MM.1S (cell line): ENCODE results near the gene MRPL23.

ENCODE experiments used
- DNase-seq: peaks from one replicate; pipeline ENCODE4 v3.0.0-alpha.2; 2015
- H2AFZ ChIP-seq: fragments of 300-600 bp; sonication (generic); 2 replicates; pipeline ENCODE4 v1.6.0; 2016; ENCODE audit warnings: antibody characterized with exemption, low read length
- H3F3A ChIP-seq: fragments of 300-600 bp; sonication (generic); 2 replicates; pipeline ENCODE4 v1.6.1; 2016; ENCODE audit warnings: mild to moderate bottlenecking, antibody characterized with exemption, low read length, moderate library complexity, mixed read lengths; ENCODE audit not compliant: insufficient read depth
- H3K27ac ChIP-seq: fragments of 300-600 bp; sonication (generic); 2 replicates; pipeline ENCODE4 v1.5.1; 2016; ENCODE audit warnings: mild to moderate bottlenecking, low read length
- H3K27me3 ChIP-seq: fragments of 300-600 bp; sonication (generic); replicated peaks from 2 replicates; pipeline ENCODE4 v1.6.0; 2016; ENCODE audit warnings: low read length; ENCODE audit not compliant: insufficient read depth
- H3K36me3 ChIP-seq: fragments of 300-600 bp; sonication (generic); replicated peaks from 2 replicates; pipeline ENCODE4 v1.6.1; 2016; ENCODE audit warnings: mild to moderate bottlenecking, low read length, mixed read lengths; ENCODE audit not compliant: insufficient read depth
- H3K4me1 ChIP-seq: fragments of 300-600 bp; sonication (generic); 2 replicates; pipeline ENCODE4 v1.6.1; 2016; ENCODE audit warnings: low read length, mixed read lengths
- H3K4me2 ChIP-seq: fragments of 300-600 bp; sonication (generic); 2 replicates; pipeline ENCODE4 v1.6.0; 2016; ENCODE audit warnings: low read depth, low read length
- H3K4me3 ChIP-seq: fragments of 300-600 bp; sonication (generic); 2 replicates; pipeline ENCODE4 v1.5.1; 2016; ENCODE audit warnings: low read length, mixed read lengths
- H3K79me2 ChIP-seq: fragments of 300-600 bp; sonication (generic); 2 replicates; pipeline ENCODE4 v1.6.1; 2016; ENCODE audit warnings: mixed run types, low read length, mixed read lengths
- H3K9ac ChIP-seq: fragments of 300-600 bp; sonication (generic); 2 replicates; pipeline ENCODE4 v1.6.1; 2016; ENCODE audit warnings: low read length, mixed read lengths
- H3K9me2 ChIP-seq: fragments of 300-600 bp; sonication (generic); replicated peaks from 2 replicates; pipeline ENCODE4 v1.6.1; 2016; ENCODE audit warnings: mild to moderate bottlenecking, low read length, mixed read lengths; ENCODE audit not compliant: insufficient read depth
- H3K9me3 ChIP-seq: fragments of 300-600 bp; sonication (generic); replicated peaks from 2 replicates; pipeline ENCODE4 v1.6.1; 2016; ENCODE audit warnings: mild to moderate bottlenecking, low read length, mixed read lengths; ENCODE audit not compliant: insufficient read depth
- H4K20me1 ChIP-seq: fragments of 300-600 bp; sonication (generic); 2 replicates; pipeline ENCODE4 v1.6.1; 2016; ENCODE audit warnings: mild to moderate bottlenecking, low read length, moderate library complexity, mixed read lengths; ENCODE audit not compliant: insufficient read depth
- EZH2 ChIP-seq: fragments of 300-600 bp; sonication (generic); optimal IDR thresholded peaks from 2 replicates; pipeline ENCODE3; 2017; ENCODE audit warnings: low read depth, mild to moderate bottlenecking, antibody characterized with exemption, low read length, mixed read lengths
- EZH2phosphoT487 ChIP-seq: fragments of 300-600 bp; sonication (generic); IDR thresholded peaks from 2 replicates; pipeline ENCODE4 v1.6.1; 2018; ENCODE audit warnings: antibody characterized with exemption, low read length
- TF ChIP-seq, protein P1 (sequence below): fragments of 300-600 bp; sonication (generic); IDR thresholded peaks from 2 replicates; pipeline ENCODE4 v1.5.1; 2016; ENCODE audit warnings: antibody characterized with exemption, low read length, mixed read lengths

MRPL23 gene

DNA sequence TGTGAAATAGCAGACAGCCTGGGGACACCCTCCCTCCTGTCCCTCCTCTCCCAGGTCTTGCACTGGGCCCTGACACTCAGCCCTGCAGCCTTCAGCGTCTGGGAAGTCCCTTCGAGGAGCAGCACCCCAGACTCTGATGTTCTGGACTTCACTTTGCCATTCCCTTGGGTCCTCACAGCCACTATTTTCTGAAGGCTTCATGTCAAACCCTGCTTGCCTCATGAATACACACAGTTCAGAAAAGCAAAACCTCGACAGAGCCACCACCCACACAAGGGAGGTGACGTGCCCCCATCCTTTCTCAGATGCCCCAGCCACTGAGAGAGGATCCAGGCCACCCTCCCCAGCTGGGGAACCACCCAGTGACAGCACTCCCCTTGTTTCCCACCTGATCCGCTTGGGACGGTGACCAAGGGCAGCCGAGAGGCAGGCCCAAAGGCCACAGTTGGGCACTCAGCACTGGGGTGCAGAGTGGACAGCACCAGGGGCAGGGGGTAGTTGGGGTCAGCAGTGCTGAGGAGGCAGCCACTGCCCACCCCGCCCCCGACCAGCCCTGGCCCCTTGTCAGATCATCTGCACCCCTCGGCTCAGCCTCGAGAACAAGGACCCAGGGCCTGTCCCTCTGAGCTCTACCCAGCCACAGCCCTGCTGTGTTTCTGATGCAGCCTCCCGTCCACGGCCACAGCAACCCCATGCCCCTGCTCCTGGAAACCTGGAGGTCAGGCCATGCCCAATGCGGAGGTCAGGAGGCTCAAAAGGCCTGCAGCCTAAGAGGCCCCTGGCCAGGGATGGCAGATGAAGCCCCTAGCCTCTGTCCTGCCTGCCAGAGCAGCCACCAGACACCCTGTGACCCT is 30.8 kb upstream of the MRPL23 start:
- no peaks in the 10 kb centered on the region for H3K36me3 ChIP-seq
- H3K4me2 ChIP-seq = no peak overlapping the region
- H3K9ac ChIP-seq = no peak overlapping the region
- no peaks in the 10 kb centered on the region for H3K9me2 ChIP-seq
- no peaks in the 10 kb centered on the region; the same call in 1 of the 2 replicates for H3F3A ChIP-seq
- H3K27me3 ChIP-seq = peaks cover 63% of the 10 kb centered on the region
- no peaks in the 10 kb centered on the region for H3K9me3 ChIP-seq
- no peak overlapping the region for H3K27ac ChIP-seq
- no peak for DNase-seq
- no peak overlapping the region for H2AFZ ChIP-seq
- H3K4me1 ChIP-seq = no peaks in the 10 kb centered on the region
- no peaks in the 10 kb centered on the region for H3K79me2 ChIP-seq
- no peaks in the 10 kb centered on the region; the same call in 1 of the 2 replicates for H4K20me1 ChIP-seq
- H3K4me3 ChIP-seq = no peak overlapping the region
- no peak for TF ChIP-seq EZH2phosphoT487
- TF ChIP-seq EZH2 = no peak
- TF ChIP-seq, protein P1, sequence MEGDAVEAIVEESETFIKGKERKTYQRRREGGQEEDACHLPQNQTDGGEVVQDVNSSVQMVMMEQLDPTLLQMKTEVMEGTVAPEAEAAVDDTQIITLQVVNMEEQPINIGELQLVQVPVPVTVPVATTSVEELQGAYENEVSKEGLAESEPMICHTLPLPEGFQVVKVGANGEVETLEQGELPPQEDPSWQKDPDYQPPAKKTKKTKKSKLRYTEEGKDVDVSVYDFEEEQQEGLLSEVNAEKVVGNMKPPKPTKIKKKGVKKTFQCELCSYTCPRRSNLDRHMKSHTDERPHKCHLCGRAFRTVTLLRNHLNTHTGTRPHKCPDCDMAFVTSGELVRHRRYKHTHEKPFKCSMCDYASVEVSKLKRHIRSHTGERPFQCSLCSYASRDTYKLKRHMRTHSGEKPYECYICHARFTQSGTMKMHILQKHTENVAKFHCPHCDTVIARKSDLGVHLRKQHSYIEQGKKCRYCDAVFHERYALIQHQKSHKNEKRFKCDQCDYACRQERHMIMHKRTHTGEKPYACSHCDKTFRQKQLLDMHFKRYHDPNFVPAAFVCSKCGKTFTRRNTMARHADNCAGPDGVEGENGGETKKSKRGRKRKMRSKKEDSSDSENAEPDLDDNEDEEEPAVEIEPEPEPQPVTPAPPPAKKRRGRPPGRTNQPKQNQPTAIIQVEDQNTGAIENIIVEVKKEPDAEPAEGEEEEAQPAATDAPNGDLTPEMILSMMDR = no peak

DNA sequence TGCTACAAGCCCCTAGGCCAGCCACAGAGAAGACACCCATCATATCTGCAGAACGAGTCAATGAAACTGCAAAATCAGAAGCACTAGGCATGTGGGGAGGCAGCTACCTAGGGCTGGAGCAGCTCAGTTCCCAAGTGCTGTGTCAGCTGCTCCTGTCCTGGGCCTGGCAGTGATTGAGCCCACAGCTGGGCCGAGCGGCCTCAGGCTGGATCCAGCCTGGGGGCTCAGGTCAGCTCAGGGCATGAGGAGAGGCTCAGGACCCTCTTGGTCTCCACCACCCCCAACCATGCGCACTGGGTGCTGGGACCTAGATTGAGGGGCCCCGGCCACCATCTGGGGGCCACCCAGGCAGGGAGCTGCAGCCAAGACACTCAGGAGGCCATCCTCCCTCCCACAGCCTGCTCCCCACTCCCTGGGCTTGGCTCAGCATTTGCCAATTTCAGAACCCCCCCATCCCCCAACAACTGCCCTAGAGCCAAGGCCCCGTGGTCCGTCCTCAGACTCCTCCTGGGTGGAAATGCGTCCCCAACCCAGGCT is 30.1 kb upstream of the MRPL23 start:
- Histone ChIP-seq H3K4me1 (no peaks in the 10 kb centered on the region), H3K27ac (no peak overlapping the region), H3K36me3 (no peaks in the 10 kb centered on the region), H3K79me2 (no peaks in the 10 kb centered on the region), H3K9ac (no peak overlapping the region), H3K27me3 (peaks cover 64% of the 10 kb centered on the region), H3K9me3 (no peaks in the 10 kb centered on the region), H3F3A (no peaks in the 10 kb centered on the region; the same call in 1 of the 2 replicates), H3K9me2 (no peaks in the 10 kb centered on the region), H3K4me3 (no peak overlapping the region), H4K20me1 (no peaks in the 10 kb centered on the region; the same call in 1 of the 2 replicates), H2AFZ (no peak overlapping the region), H3K4me2 (no peak overlapping the region)
- DNase-seq = no peak
- no peak for TF ChIP-seq EZH2phosphoT487
- no peak for TF ChIP-seq EZH2
- TF ChIP-seq, protein P1 = no peak

DNA sequence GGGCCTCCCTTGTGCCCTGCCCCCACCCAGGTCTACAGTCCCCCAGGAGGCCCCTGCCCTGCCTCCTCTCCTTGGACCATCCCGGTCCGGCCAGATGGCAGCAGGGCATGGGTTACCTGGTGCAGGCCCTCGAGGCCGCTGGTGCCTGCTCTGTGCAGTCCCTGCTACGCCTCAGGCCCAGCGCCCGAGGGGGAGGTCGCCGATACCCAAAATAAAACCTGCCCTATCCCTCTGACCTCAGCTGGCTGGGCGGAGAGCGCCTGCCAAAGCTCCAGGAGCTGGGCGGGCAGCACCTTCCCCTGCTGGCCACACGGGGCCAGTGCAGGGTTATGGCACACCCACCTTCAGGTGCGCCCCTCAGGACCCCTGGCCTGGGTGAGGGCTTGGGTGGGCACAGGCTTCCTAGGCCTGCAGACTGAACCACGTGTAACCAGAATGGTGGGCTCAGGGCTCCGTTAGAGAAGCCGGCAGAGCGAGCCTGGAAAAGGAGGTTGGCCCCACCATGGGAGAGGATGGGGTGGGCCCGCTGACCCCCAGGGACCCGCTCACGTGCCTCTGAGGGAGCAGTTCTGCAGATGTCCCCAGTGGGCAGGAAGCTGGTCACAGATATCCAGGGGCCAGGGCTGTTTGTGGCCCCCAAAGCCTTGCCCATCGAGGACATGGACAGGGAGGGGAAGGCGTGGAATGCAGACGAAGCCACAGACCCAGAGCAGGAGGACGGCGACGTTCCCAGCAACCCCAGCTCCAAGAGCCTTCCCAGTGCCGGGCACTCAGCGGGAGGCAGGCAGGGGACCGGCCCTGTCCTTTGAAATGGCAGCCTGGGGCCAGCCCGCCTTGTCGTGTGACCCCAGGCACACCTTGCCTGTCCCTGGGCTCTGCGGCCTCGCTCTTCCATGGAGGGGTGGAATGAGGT is 29.4 kb upstream of the MRPL23 start:
- Histone ChIP-seq H4K20me1 (no peaks in the 10 kb centered on the region; the same call in 1 of the 2 replicates), H3K4me1 (no peaks in the 10 kb centered on the region), H3K4me2 (no peak overlapping the region), H3F3A (no peaks in the 10 kb centered on the region), H3K27ac (no peak overlapping the region), H3K79me2 (no peaks in the 10 kb centered on the region), H3K36me3 (no peaks in the 10 kb centered on the region), H3K4me3 (no peak overlapping the region), H3K9ac (no peak overlapping the region), H3K27me3 (peaks cover 64% of the 10 kb centered on the region), H3K9me2 (no peaks in the 10 kb centered on the region), H3K9me3 (no peaks in the 10 kb centered on the region), H2AFZ (no peak overlapping the region)
- TF ChIP-seq, protein P1 = peak; percentile 46
- no peak for TF ChIP-seq EZH2
- no peak for DNase-seq
